MG63 (cell line): Measurements from ENCODE around the gene THSD4. TPM values are rescaled to one million over a fixed set of nuclear protein-coding genes. Genes with fewer than 3 reads are reported as not detected.

Experiments used
- DNase-seq: peaks from one replicate; pipeline ENCODE4 v3.0.0-alpha.2; 2020
- H3K27me3 ChIP-seq: fragments of 250-450 bp; sonication (Bioruptor Pico); 2 replicates; pipeline ENCODE4 v1.5.1; 2020; ENCODE audit warnings: mild to moderate bottlenecking, moderate library complexity
- H3K36me3 ChIP-seq: fragments of 250-450 bp; sonication (Bioruptor Pico); 2 replicates; pipeline ENCODE4 v1.5.1; 2020; ENCODE audit warnings: mild to moderate bottlenecking, moderate library complexity
- H3K4me3 ChIP-seq: fragments of 250-450 bp; sonication (Bioruptor Pico); 2 replicates; pipeline ENCODE4 v1.5.1; 2020; ENCODE audit warnings: mild to moderate bottlenecking, moderate library complexity
- H3K9me3 ChIP-seq: fragments of 250-450 bp; sonication (Bioruptor Pico); 2 replicates; pipeline ENCODE4 v1.5.1; 2020; ENCODE audit warnings: mild to moderate bottlenecking, moderate library complexity
- total RNA-seq: library from RNA; depleted of rRNA; stranded (reverse); fragments of >200 nt; shearing (Covaris generic); gene quantifications from 2 replicates; pipeline ENCODE4 v1.2.3, GENCODE V29; 2014; ENCODE audit warnings: low replicate concordance

THSD4 gene
- total RNA-seq, 1 experiment from 2014 or later = 10.2 TPM

DNA sequence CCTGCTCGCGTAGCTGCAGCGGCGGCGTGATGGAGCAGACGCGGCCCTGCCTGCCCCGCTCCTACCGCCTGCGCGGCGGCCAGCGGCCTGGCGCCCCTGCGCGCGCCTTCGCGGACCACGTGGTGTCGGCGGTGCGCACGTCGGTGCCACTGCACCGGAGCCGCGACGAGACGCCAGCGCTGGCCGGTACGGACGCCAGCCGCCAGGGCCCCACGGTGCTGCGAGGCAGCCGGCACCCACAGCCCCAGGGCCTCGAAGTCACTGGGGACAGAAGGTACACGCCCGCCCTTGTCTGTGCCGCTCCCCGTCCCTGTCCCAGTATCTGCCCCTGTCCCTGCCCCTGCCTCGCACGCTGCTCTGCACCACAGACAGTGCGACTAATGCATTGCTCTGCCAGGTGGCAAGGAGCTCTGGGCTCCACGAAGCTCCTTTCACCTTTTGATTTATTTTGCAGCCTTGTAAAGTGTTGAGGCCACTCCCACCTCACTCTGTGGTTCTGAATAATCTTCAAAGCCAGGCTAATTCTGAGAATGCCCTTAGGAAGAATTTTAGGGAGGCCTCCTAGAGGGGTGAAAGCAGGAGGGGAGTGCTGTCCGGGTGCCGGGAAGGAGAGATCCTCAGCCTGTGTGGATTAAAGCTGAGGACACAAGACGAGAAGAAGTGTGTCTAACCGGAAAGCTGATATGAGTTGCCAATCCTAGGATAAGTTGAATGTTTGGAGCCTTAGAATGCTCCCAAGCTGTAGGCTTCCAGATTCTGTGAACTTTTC is 100.0 kb downstream of the THSD4 start:
- Histone ChIP-seq H3K9me3 (no peaks in the 10 kb centered on the region; the same call in none of the 2 replicates), H3K36me3 (peaks cover 36% of the 10 kb centered on the region), H3K4me3 (no peak overlapping the region), H3K27me3 (no peaks in the 10 kb centered on the region)
- no peak for DNase-seq

DNA sequence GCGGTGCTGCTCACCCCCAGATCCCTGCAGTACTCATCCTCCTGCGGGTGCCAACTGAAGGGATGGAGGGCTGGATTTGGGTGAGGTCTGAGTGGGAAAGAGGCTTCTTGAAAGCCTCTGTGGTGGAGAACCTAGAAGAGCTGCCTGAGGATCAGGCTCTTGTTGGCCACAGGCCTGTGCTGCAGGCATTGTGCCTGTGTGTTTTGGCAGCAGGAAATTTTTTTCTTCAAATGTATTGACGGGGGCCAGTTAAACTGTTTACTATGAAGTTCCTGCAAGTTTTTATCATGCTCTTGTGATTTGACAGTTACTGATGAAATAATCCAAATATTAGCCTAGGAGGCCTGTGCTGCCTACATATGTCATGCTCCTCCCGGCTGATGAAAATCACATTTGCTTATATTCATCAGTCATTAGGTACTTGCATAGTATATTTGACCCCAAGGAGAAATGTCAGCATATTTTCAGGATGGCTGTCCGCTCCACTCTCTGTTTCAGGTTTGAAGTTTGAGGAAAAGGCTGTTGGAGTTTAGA is 103.1 kb downstream of the THSD4 start:
- Histone ChIP-seq H3K36me3 (peaks cover 25% of the 10 kb centered on the region), H3K4me3 (no peak overlapping the region), H3K9me3 (no peaks in the 10 kb centered on the region), H3K27me3 (no peaks in the 10 kb centered on the region)
- DNase-seq = peak; percentile 33

DNA sequence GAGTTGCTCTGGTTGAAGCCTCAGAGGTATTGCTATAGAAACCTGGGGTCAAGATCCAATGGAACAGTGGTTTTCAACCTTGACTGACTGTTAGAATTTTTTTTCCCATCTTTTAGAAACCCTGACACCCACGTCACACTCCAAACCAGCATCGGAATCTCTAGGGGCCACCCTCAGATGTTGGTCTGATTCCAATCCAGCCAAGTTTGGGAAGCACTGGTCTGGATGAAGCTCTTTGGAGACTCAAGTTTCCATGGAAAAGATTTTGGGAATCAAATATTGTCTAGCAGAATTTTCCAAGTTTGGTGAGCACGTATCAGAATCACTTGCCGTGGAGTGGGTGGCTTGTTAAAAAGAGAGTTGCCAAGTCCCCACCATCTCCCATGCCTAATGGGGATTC is 103.8 kb downstream of the THSD4 start:
- Histone ChIP-seq H3K27me3 (no peaks in the 10 kb centered on the region), H3K4me3 (no peak overlapping the region), H3K9me3 (no peaks in the 10 kb centered on the region), H3K36me3 (peaks cover 17% of the 10 kb centered on the region)
- DNase-seq = no peak

DNA sequence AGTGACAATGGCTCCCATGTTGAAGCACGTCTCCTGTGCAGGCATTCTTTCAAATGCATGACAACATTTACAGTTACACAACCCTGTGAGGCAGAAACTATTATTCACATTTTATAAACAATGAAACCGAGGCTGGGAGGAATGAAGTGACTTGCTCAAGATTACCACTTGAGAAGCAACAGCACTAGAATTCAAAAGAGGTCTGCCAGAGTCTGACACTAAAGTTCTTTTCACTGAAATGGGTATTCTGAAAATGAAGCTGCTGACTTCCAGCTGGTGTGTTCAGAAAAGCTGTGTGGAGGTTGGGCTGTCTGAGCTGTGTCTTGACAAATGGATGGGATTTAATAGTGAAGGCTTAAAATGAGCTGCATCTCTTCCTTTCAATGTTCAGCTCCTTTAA is 104.4 kb downstream of the THSD4 start:
- Histone ChIP-seq H3K27me3 (no peaks in the 10 kb centered on the region), H3K9me3 (no peaks in the 10 kb centered on the region), H3K36me3 (peaks cover 15% of the 10 kb centered on the region), H3K4me3 (no peak overlapping the region)
- DNase-seq = no peak

DNA sequence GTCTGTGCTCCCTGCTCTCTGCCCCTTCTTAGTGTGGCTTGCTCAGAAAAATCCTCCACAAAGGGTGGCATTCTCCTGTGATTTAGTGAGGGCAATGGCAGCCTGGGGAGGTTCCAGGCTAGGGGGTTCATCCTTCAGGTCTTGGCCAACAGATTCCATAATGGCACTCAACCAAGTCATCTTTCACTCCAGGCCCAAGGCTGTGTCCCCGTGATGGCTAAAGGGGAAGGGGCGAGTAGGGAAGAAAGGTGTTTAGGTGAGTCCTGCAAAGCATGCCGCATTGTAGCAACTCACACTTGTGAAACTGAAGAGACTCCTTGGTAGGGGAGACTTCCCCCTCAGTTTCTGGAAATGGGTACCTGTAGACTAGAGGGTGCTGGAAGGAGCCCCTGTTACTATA is 105.6 kb downstream of the THSD4 start:
- no peaks in the 10 kb centered on the region for H3K27me3 ChIP-seq
- H3K4me3 ChIP-seq = no peak overlapping the region
- DNase-seq = no peak
- no peaks in the 10 kb centered on the region for H3K9me3 ChIP-seq
- peaks cover 15% of the 10 kb centered on the region for H3K36me3 ChIP-seq

DNA sequence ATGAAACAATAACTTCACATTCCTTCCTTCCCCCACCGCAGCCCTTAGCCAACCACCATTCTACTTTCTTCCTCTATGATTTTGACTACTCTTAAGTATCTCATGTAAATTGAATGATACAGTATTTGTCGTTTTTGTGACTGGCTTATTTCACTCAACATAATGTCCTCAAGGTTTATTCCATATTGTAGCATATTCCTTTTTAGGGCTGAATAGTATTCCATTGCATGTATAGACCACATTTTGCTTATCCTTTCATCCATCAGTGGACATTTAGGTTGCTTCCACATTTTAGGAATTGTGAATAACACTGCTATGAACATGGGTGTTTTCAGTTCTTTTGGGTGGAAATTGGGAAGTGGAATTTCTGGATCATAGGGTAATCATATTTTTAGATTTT is 106.1 kb downstream of the THSD4 start:
- DNase-seq = no peak
- Histone ChIP-seq H3K9me3 (no peaks in the 10 kb centered on the region), H3K36me3 (peaks cover 10% of the 10 kb centered on the region; the same call in 1 of the 2 replicates), H3K27me3 (no peaks in the 10 kb centered on the region), H3K4me3 (no peak overlapping the region)

DNA sequence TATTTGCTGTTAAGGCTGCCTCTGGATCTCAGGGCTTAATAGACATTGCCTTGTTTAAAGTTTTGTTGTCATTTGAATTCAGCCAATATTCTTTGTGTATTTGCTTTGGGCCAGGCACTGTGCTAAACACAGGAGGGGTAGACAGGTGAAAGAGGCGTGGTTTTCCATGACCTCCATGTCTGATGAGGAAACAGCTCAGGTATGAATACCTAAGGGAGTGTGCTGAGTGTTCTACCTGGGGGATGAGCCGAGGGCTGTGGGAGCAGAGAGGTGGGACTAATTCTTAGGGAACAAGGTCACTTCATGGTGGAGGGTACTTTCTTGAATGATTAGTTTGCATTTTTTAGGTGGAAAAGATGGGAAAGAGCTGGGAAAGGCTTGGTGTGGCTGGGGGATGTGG is 108.2 kb downstream of the THSD4 start:
- DNase-seq = no peak
- Histone ChIP-seq H3K27me3 (no peaks in the 10 kb centered on the region), H3K9me3 (no peaks in the 10 kb centered on the region), H3K36me3 (peaks cover 6% of the 10 kb centered on the region; the same call in 1 of the 2 replicates), H3K4me3 (no peak overlapping the region)

DNA sequence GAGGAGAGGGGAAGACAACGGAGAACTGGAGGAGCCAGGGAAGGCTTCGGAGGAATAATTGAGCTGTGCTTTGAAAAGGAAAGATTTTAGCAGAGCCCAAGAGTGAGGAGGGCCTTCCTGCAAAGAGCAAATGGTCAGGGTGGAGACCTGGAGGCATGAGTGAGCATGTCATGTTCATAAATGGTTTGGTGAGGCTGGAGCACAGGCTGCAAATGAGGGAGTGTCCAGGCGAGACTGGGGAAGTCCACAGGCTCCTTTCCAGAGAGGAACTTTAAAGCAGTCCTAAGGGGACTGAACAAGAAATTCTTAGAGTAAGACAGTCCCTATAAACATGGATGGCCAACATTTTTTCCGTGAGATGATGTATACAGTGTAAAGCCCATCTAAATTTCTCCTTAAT is 108.8 kb downstream of the THSD4 start:
- no peak for DNase-seq
- Histone ChIP-seq H3K27me3 (no peaks in the 10 kb centered on the region), H3K36me3 (peaks cover 6% of the 10 kb centered on the region), H3K9me3 (no peaks in the 10 kb centered on the region), H3K4me3 (no peak overlapping the region)

DNA sequence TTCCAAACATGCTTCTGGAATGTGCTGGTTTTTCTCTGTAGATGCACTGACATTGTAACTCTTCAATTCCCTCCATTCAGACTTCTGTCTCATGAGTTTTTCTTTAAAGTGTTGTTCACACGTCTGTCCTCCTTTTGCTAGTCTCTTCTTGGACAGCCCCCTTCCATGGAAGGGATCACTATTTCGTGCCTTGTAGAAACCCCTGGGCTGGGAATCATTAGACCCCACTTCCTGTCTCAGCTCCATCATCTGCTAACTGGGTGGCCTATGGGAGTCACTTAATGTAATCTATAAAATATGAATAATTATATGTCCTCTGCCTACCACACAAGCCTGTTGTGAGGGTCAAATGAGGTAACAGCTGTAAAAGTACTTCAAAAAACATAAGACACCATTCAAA is 110.6 kb downstream of the THSD4 start:
- DNase-seq = no peak

DNA sequence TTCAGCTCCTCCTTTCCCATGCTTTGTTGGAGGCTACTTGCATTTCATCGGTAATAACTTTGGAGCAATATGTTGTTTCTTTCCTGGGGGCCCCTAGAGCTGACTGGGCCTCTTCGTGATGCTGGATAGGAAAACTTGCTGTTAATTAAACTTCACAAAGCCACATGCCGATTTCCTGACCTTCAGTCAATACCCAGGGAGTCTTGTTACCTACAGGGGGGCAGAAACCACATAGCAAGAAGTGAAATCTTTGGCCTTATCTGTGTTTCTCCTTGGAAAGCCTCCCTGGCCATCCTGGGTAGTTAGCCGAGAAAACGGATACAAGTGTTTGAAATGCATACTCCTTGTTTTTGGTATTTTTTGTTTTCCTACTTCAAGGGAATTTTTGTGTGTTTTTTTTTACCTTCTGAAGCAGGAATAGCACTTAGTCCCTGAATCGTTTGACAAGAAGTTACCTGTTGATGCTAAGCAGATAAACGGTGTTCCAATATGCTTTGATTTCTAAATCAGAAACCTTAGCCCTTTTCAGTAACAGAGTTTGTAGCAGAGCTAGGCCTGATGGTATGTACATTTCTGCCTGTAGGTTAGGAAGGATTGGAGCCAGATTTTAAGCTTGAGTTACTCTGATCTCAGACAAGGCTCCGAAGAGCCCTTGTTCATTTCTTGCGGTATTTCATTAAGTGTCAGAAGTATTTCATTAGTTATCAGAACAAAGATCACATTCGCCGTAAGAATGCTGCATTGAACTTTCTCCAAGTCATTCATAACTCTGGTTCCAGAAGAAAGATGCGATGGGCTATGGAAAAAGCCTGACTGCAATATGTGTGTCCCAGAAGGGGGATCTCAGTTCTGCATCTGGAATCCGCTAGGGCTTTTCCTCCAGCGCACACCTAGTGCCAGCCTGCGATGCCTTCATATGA is 111.5 kb downstream of the THSD4 start:
- DNase-seq = no peak
- Histone ChIP-seq H3K36me3 (peaks cover 2% of the 10 kb centered on the region), H3K9me3 (no peaks in the 10 kb centered on the region), H3K4me3 (no peak overlapping the region), H3K27me3 (no peaks in the 10 kb centered on the region)

More for the DNA sequence above, 110.6 kb downstream of the THSD4 start:
- no peak overlapping the region for H3K4me3 ChIP-seq
- no peaks in the 10 kb centered on the region for H3K9me3 ChIP-seq
- H3K36me3 ChIP-seq = peaks cover 2% of the 10 kb centered on the region
- no peaks in the 10 kb centered on the region for H3K27me3 ChIP-seq

DNA sequence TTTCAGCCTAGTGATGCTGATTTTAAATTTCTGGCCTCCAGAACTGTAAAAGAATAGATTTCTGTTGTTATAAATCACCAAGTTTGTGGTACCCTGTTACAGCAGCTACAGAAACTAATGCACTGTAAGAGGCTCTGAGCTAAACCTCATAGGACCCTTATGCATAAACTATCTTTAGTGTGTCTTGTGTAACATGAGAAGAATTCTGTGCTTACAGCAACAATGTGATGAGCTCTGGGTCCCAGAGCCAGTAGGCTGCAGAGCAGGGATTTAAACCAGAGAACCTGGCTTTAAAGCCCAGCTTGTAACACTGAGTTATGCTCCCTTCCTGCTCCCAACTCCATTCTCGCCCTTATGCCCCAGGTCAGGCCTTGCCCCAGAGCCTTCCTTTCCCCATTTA is 113.1 kb downstream of the THSD4 start:
- H3K9me3 ChIP-seq = no peaks in the 10 kb centered on the region
- H3K4me3 ChIP-seq = no peak overlapping the region
- H3K27me3 ChIP-seq = no peaks in the 10 kb centered on the region
- no peak for DNase-seq
- H3K36me3 ChIP-seq = peaks cover 3% of the 10 kb centered on the region

DNA sequence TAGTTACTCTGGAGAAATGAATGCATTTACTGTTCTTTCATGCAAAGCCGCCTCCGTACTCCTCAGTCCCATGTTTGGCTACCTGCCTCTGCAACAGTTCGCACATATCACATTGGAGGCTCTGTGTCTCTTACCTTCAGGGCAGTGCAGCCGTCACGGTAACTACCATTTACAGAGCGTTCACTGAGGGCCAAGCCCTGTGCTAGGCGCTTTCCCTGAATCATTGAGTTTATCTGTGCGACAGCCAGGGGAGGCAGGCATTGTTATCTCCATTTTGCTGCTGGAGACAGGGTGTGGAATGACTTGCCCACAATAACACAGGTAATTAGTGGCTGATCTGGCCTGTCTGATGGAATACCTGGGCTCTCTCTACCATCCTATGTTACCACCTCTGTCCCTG is 115.0 kb downstream of the THSD4 start:
- Histone ChIP-seq H3K9me3 (no peaks in the 10 kb centered on the region), H3K27me3 (no peaks in the 10 kb centered on the region), H3K36me3 (peaks cover 7% of the 10 kb centered on the region), H3K4me3 (no peak overlapping the region)
- no peak for DNase-seq

DNA sequence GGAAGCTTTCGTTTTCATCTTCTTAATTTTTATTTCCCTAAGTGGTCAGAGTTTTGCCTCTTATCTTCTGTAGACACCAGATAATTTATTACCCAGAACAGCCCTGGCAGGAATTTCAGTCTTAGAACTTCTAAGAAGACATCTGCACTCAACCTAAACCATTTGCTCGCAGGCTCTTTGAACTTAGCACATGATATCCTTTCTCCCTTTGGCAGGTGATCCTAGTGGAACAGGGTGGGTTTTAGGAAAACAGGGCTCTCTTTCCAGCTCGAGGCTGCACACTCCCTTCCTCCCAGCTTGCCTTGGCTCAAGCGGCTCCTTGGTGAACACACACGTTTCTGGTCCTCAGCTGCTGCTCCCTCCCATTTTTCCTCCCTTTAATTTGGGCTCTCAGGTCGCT is 116.5 kb downstream of the THSD4 start:
- H3K9me3 ChIP-seq = no peaks in the 10 kb centered on the region
- no peak overlapping the region for H3K4me3 ChIP-seq
- H3K27me3 ChIP-seq = no peaks in the 10 kb centered on the region
- no peak for DNase-seq
- H3K36me3 ChIP-seq = peaks cover 7% of the 10 kb centered on the region

DNA sequence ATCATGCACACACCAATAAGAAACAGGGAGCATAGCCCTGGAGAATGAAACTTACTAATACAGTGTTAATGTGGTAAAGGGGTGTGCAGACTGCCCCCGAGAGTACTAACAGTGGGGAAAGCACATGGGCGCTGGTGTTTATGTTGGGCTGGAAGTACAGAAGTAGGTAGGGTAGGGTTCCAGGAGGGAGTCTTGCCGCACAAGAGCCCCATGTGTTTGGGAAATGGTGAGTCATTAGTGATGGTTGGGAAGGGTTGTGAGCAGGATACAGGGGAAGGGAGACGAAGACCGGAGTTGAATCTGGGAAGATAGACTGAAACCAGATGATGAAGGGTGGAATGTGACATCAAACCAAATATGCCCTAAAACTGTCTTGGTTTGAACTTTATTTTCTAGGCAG is 117.1 kb downstream of the THSD4 start:
- Histone ChIP-seq H3K36me3 (peaks cover 13% of the 10 kb centered on the region), H3K9me3 (no peaks in the 10 kb centered on the region), H3K27me3 (no peaks in the 10 kb centered on the region), H3K4me3 (no peak overlapping the region)
- DNase-seq = no peak

DNA sequence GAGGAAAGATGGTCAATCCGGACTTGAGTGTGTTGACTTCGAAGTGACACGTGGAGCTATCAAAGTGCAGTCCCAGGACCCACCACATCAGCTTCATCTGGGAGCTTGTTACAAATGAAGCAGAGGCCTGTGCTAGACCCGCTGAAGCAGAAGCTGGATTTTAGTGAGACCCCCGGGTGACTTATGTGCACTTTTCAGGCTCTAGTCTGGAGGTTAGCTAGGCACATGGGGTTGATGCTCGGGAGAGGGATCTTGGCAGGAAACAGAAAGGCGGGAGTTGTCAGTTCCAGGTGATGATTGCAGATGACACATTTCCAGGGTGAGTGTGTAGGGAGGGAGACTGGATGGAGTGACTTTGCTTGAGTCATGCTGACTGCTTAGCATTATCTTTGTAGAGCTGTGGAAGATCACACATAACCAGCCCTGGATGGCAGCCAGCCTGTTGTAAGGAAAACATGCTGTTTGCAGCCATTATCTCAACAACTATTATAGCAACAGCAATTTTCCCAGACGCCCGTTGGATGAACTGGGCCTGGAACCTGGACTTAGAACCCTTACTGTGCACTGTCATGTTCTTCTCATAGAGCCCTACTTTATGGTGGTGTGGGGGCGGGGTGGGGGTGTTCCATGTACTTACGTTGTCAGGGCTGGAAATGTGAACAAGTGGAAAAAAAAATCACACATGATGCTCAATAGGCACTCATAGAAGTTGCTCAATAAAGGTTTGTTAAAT is 122.4 kb downstream of the THSD4 start:
- peak; percentile 96 for DNase-seq

DNA sequence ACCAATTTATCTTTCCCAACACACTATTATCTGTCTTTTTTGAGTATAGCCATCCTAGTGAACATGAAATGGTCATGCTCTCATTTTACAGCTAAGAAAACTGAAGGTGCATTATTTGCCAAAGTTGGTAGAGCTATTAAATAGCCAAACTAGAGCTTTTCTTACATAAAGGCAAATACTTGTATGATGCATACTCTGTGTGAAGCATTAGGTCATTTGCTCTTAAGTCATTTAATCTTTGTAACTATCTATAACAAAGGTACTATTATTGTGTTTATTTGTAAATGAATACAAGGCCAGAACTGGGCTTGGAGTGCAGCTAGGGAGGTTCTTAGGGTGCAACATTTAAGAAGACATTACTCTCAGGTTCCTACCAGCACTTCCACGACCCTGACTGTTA is 123.7 kb downstream of the THSD4 start:
- Histone ChIP-seq H3K9me3 (no peaks in the 10 kb centered on the region), H3K4me3 (no peak overlapping the region), H3K27me3 (no peaks in the 10 kb centered on the region), H3K36me3 (peaks cover 13% of the 10 kb centered on the region)
- no peak for DNase-seq

More for the DNA sequence above, 122.4 kb downstream of the THSD4 start:
- Histone ChIP-seq H3K36me3 (peaks cover 17% of the 10 kb centered on the region), H3K4me3 (no peak overlapping the region), H3K27me3 (no peaks in the 10 kb centered on the region), H3K9me3 (no peaks in the 10 kb centered on the region)
